Body of pancreas (tissue), 4 donors: ENCODE results near the gene PRDM9. TPM values are rescaled to one million over a fixed set of nuclear protein-coding genes. Genes with fewer than 3 reads are reported as not detected.

Source experiments
- ATAC-seq: fragments of 150-250 bp; one replicate; pipeline ENCODE4 v1.9.1; 2016
- DNase-seq, 4 donors: peaks; one replicate each; pipeline ENCODE4 v3.0.0-alpha.2; 2019
- H3K27ac ChIP-seq, 4 donors: fragments of 200-600 bp; sonication (generic); 1 replicate in 3 of 4; 2 replicates in 1 of 4; pipeline versions ENCODE4 v1.5.1 to v1.6.1; 2016 to 2019; ENCODE audit warnings: mild to moderate bottlenecking in 1 of 4, mixed read lengths in 1 of 4, moderate library complexity in 1 of 4
- H3K27me3 ChIP-seq, 2 donors: fragments of 200-600 bp; sonication (generic); one replicate each; pipeline ENCODE4 v1.6.0; 2016; ENCODE audit warnings: mild to moderate bottlenecking in 1 of 2
- H3K36me3 ChIP-seq, 2 donors: fragments of 200-600 bp; sonication (generic); replicated peaks in 1 of 2; 2 replicates each; pipeline ENCODE4 v1.5.1; 2016; ENCODE audit warnings: low read depth in 2 of 2; ENCODE audit not compliant: insufficient read depth in 1 of 2
- H3K4me1 ChIP-seq: fragments of 200-600 bp; sonication (generic); one replicate; pipeline ENCODE4 v1.6.0; 2016
- H3K4me3 ChIP-seq, 2 donors: fragments of 200-600 bp; sonication (generic); 1 replicate in 1 of 2; 2 replicates in 1 of 2; pipeline ENCODE4 v1.5.1; 2016 to 2019
- H3K9me3 ChIP-seq, 3 donors: fragments of 200-600 bp; sonication (generic); 1 replicate in 2 of 3; 2 replicates in 1 of 3; pipeline ENCODE4 v1.5.1; 2016
- POLR2A ChIP-seq, 3 donors: fragments of 450-650 bp; IDR thresholded peaks; one replicate each; pipeline ENCODE4 v1.6.1; 2016; ENCODE audit warnings: antibody characterized with exemption in 3 of 3, mild to moderate bottlenecking in 2 of 3
- WGBS, 2 donors: methylation state at CpG; one replicate each; pipeline ENCODE4 v1.1.5; 2017; 5-methylcytosine and 5-hydroxymethylcytosine counted together
- intact Hi-C: fragments of 100-400 bp; cut with DNase I; formaldehyde crosslinking; loops from one replicate; pipeline ENCODE4 v1.15.1; 2023
- total RNA-seq, 2 donors: library from RNA; depleted of rRNA; stranded (reverse); fragments of >200 nt; gene quantifications; one replicate each; pipeline ENCODE4 v1.1.0, GENCODE V29; 2016
- TF ChIP-seq, protein P1 (sequence below), 7 experiments: fragments of 450-650 bp in 4 of 7; fragments of 200-600 bp in 3 of 7; sonication (generic) in 3 of 7; IDR thresholded peaks; one replicate each; pipeline ENCODE4 v1.5.1; 2016 to 2019; ENCODE audit warnings: antibody characterized with exemption in 7 of 7

PRDM9 gene
- total RNA-seq, 2 donors from 2014 or later: not detected

DNA sequence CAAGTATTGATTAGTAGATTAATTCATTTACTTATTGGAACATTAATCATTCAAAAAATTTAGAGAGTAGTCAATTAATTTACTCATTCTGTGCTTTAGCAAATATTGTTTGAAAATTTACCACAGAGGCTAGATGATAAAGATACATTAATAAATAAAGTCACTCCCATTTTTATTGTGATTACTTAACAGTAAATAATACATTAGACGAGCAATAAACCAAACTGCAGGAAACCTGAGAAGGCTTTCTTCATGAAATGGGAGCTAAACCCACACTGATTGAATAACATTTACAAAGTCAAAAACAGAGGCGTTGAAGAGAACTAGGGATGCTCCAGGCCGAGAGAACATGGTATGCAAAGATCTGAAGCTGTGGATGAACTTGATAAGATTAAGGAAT, 38.8 kb upstream of the PRDM9 start:
- no peak for ATAC-seq
- Histone ChIP-seq H3K4me3 (no peak overlapping the region), H3K27ac (no peak overlapping the region), H3K36me3 (no peaks in the 10 kb centered on the region), H3K27me3 (no peaks in the 10 kb centered on the region), H3K9me3 (no peaks in the 10 kb centered on the region), H3K4me1 (no peaks in the 10 kb centered on the region)
- TF ChIP-seq, protein P1, sequence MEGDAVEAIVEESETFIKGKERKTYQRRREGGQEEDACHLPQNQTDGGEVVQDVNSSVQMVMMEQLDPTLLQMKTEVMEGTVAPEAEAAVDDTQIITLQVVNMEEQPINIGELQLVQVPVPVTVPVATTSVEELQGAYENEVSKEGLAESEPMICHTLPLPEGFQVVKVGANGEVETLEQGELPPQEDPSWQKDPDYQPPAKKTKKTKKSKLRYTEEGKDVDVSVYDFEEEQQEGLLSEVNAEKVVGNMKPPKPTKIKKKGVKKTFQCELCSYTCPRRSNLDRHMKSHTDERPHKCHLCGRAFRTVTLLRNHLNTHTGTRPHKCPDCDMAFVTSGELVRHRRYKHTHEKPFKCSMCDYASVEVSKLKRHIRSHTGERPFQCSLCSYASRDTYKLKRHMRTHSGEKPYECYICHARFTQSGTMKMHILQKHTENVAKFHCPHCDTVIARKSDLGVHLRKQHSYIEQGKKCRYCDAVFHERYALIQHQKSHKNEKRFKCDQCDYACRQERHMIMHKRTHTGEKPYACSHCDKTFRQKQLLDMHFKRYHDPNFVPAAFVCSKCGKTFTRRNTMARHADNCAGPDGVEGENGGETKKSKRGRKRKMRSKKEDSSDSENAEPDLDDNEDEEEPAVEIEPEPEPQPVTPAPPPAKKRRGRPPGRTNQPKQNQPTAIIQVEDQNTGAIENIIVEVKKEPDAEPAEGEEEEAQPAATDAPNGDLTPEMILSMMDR (IDR thresholded peaks at IDR 0.05): no peak
- no peak for TF ChIP-seq POLR2A (IDR thresholded peaks at IDR 0.05)
- WGBS, 2 donors: 22 to 28% methylated on average over 3 of the region's 3 CpGs
- DNase-seq: no peak
- intact Hi-C loops: no loop called here

DNA sequence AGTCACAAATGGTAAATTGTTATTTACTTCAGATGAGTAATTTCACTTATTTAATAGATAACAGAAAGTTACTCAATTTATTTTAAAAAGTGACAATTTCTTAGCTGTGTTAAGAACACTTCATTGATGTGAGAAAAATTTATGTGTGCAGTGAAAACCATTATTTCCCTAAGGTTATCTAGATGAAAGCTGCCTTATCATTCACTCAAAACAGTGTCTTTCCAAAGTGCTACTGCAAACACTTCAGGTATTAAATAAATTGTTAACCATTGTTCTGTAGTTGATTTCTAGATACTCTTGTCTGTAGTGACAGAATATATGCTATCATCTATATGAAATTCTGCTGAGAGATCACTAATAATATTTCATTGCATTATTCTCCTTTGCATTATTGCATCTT, 33.5 kb upstream of the PRDM9 start:
- Histone ChIP-seq H3K27ac (no peak overlapping the region), H3K27me3 (no peaks in the 10 kb centered on the region), H3K4me3 (no peak overlapping the region), H3K9me3 (no peaks in the 10 kb centered on the region), H3K4me1 (no peaks in the 10 kb centered on the region), H3K36me3 (no peaks in the 10 kb centered on the region)
- intact Hi-C loops: no loop called here
- DNase-seq: no peak
- no peak for TF ChIP-seq POLR2A (IDR thresholded peaks at IDR 0.05)
- TF ChIP-seq, protein P1 (IDR thresholded peaks at IDR 0.05): no peak
- ATAC-seq: no peak

DNA sequence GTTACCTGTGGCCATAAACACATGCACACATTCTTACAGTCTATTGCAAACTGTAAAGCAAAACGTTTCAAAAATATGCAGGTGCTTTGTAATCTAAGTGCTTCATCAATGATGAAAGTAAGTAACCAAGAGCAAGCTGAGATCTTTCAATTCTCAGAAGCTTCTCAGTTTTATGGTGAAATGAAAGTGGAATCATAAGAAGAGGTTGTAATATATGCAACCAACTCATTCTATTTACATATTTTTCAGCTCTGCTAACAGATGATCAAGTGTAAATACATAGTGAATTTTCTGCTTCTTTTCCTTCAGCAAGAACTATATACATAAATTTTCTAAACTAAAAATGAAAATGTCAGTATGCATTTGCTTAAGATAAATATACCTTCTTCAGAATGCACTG, 33.1 kb upstream of the PRDM9 start:
- Histone ChIP-seq H3K4me1 (no peaks in the 10 kb centered on the region), H3K4me3 (no peak overlapping the region), H3K27ac (no peak overlapping the region), H3K9me3 (no peaks in the 10 kb centered on the region), H3K36me3 (no peaks in the 10 kb centered on the region), H3K27me3 (no peaks in the 10 kb centered on the region)
- TF ChIP-seq, protein P1 (IDR thresholded peaks at IDR 0.05): no peak
- TF ChIP-seq POLR2A (IDR thresholded peaks at IDR 0.05): no peak
- intact Hi-C loops: no loop called here
- 14 to 19% methylated on average over 1 of the region's 1 CpG for WGBS, 2 donors
- no peak for DNase-seq
- no peak for ATAC-seq

DNA sequence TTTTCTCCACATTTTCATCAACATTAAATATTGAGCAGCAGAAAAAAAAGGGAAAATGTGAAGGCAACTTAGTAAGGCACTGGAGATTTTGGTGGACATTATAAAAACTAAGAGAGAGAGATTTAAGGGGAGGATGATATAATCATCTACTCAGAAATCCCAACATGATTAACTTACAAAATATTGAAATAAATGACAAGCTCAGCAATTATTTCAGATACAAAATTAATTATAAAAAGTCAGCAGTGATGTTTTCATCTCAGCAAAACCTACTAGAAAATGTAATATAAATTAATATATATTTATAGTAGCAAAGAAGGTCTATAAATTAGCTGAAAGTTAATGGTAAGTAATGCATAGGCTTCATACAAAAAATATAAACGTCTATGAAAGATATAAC, 30.8 kb upstream of the PRDM9 start:
- Histone ChIP-seq H3K9me3 (no peaks in the 10 kb centered on the region), H3K27ac (no peak overlapping the region), H3K4me1 (no peaks in the 10 kb centered on the region), H3K27me3 (no peaks in the 10 kb centered on the region), H3K4me3 (no peak overlapping the region), H3K36me3 (no peaks in the 10 kb centered on the region)
- DNase-seq (no peak), ATAC-seq (no peak)
- 28 to 58% methylated on average over 1 of the region's 1 CpG for WGBS, 2 donors
- intact Hi-C loops: no loop called here
- no peak for TF ChIP-seq POLR2A (IDR thresholded peaks at IDR 0.05)
- TF ChIP-seq, protein P1 (IDR thresholded peaks at IDR 0.05): no peak

DNA sequence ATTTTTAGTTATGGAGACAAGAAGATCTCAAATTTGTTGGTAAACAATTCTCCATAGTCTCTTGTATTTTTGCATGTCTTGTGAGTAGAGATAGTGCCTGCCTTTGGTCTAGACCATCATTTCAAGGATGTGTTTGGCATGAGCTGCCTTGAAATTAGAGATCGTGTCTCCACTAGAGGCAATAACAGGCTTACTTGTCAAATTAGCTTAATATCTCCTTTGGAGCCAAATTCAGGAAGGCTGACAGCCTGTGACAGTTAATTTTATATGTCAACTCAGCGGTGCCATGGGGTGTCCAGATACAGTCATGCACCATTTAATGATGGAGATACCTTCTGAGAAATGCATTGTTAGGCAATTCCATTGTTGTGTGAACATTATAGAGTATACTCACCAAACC, 24.8 kb upstream of the PRDM9 start:
- H3K9me3 ChIP-seq: no peaks in the 10 kb centered on the region
- WGBS, 2 donors: 59 to 76% methylated on average over 2 of the region's 2 CpGs
- TF ChIP-seq, protein P1 (IDR thresholded peaks at IDR 0.05): no peak
- no peak overlapping the region for H3K4me3 ChIP-seq
- H3K27me3 ChIP-seq: no peaks in the 10 kb centered on the region
- H3K36me3 ChIP-seq: no peaks in the 10 kb centered on the region
- ATAC-seq (no peak), DNase-seq (no peak)
- H3K27ac ChIP-seq: no peak overlapping the region
- intact Hi-C loops: no loop called here
- no peaks in the 10 kb centered on the region for H3K4me1 ChIP-seq
